PC-3 (cell line): ENCODE data around the gene LPAR1.

Source experiments
- EZH2 ChIP-seq: fragments of 300-600 bp; sonication (generic); IDR thresholded peaks from one replicate; pipeline ENCODE4 v1.6.1; 2017; ENCODE audit warnings: antibody characterized with exemption, mild to moderate bottlenecking, low read length; ENCODE audit not compliant: unreplicated experiment
- EZH2phosphoT487 ChIP-seq: fragments of 300-600 bp; sonication (generic); IDR thresholded peaks from 2 replicates; pipeline ENCODE4 v1.6.1; 2018; ENCODE audit warnings: mild to moderate bottlenecking, antibody characterized with exemption, low read length, borderline replicate concordance
- TF ChIP-seq, protein P1 (sequence below): fragments of 300-600 bp; sonication (generic); conservative IDR thresholded peaks from 2 replicates; pipeline ENCODE4 v1.5.1; 2017; ENCODE audit warnings: antibody characterized with exemption, low read depth, mild to moderate bottlenecking, low read length

DNA sequence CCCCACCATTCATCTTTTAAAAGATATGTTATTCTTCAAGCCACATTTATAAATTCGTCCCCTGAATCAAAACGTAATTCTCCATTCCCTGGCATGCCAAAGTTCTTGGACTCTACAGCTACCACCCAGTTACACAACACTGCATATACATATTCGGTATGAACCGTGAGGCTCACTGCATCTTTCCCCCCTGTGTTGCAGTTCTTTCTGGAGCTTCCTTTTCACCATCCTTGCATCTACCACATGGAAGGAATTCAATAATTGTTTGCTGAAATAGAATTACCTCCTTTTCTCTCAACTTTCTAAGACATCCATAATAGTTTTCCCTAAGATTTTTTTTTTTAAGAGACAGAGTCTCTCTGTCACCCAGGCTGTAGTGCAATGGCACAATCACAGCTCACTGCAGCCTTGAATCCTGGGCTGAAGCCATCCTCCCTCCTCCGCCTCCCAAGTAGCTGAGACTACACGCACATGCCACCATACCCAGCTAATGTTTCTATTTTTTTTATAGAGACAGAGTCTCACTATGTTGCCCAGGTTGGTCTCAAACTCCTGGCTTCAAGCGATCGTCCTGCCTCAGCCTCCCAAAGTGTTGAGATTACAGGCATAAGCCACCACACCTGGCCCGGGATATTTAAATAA lies 3.3 kb downstream of the LPAR1 start:
- TF ChIP-seq, protein P1, sequence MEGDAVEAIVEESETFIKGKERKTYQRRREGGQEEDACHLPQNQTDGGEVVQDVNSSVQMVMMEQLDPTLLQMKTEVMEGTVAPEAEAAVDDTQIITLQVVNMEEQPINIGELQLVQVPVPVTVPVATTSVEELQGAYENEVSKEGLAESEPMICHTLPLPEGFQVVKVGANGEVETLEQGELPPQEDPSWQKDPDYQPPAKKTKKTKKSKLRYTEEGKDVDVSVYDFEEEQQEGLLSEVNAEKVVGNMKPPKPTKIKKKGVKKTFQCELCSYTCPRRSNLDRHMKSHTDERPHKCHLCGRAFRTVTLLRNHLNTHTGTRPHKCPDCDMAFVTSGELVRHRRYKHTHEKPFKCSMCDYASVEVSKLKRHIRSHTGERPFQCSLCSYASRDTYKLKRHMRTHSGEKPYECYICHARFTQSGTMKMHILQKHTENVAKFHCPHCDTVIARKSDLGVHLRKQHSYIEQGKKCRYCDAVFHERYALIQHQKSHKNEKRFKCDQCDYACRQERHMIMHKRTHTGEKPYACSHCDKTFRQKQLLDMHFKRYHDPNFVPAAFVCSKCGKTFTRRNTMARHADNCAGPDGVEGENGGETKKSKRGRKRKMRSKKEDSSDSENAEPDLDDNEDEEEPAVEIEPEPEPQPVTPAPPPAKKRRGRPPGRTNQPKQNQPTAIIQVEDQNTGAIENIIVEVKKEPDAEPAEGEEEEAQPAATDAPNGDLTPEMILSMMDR: no peak
- TF ChIP-seq EZH2: no peak
- TF ChIP-seq EZH2phosphoT487: no peak
